HL-60 (cell line): ENCODE data around the gene KRTAP9-3.

ENCODE experiments used
- DNase-seq, 2 experiments: peaks; one replicate each; pipeline ENCODE4 v3.0.0-alpha.2; 2010 to 2020; ENCODE audit warnings: low read depth in 1 of 2, low spot score in 1 of 2
- H3K27ac ChIP-seq: fragments of 250-450 bp; sonication (Bioruptor Pico); replicated peaks from 2 replicates; pipeline ENCODE4 v1.5.1; 2020; ENCODE audit warnings: mild to moderate bottlenecking, moderate library complexity
- H3K27me3 ChIP-seq: fragments of 250-450 bp; sonication (Bioruptor Pico); 2 replicates; pipeline ENCODE4 v1.5.1; 2021; ENCODE audit warnings: mild to moderate bottlenecking, moderate library complexity; ENCODE audit not compliant: insufficient read depth, poor library complexity, severe bottlenecking
- H3K4me3 ChIP-seq: replicated peaks from 2 replicates; pipeline ENCODE4 v1.5.1; 2011; ENCODE audit warnings: mild to moderate bottlenecking, control low read depth, low read length; ENCODE audit not compliant: insufficient read depth
- CTCF ChIP-seq: IDR thresholded peaks from one replicate; pipeline ENCODE4 v1.5.1; 2011; ENCODE audit warnings: low read length, control low read depth, inconsistent platforms; ENCODE audit not compliant: insufficient read depth
- GABPA ChIP-seq: IDR thresholded peaks from 2 replicates; pipeline ENCODE4 v1.6.1; 2012; ENCODE audit warnings: low read depth
- POLR2AphosphoS5 ChIP-seq: IDR thresholded peaks from 2 replicates; pipeline ENCODE4 v1.6.1; 2012; ENCODE audit warnings: low read depth
- REST ChIP-seq: IDR thresholded peaks from 2 replicates; pipeline ENCODE4 v1.6.1; 2012; ENCODE audit warnings: low read depth; ENCODE audit not compliant: insufficient replicate concordance
- SPI1 ChIP-seq: IDR thresholded peaks from 2 replicates; pipeline ENCODE4 v1.6.1; 2012; ENCODE audit warnings: low read depth, mild to moderate bottlenecking, borderline replicate concordance

Gene KRTAP9-3

GRCh38 chr17:41190328-41190727, 41.9 kb upstream of the KRTAP9-3 start:
- peaks cover 2% of the 10 kb centered on the region for H3K27me3 ChIP-seq
- DNase-seq: no peak
- TF ChIP-seq SPI1: no peak
- no peak for TF ChIP-seq GABPA
- no peak for TF ChIP-seq POLR2AphosphoS5
- no peak for TF ChIP-seq CTCF
- no peak for TF ChIP-seq REST
- no peak overlapping the region for H3K4me3 ChIP-seq
- H3K27ac ChIP-seq: no peak overlapping the region

GRCh38 chr17:41196068-41196467, 36.2 kb upstream of the KRTAP9-3 start:
- no peak for DNase-seq
- TF ChIP-seq REST (no peak), SPI1 (no peak), GABPA (no peak), POLR2AphosphoS5 (no peak), CTCF (no peak)
- no peak overlapping the region for H3K4me3 ChIP-seq
- H3K27me3 ChIP-seq: no peaks in the 10 kb centered on the region
- no peak overlapping the region for H3K27ac ChIP-seq

- no peak for DNase-seq
- TF ChIP-seq SPI1: no peak
- TF ChIP-seq POLR2AphosphoS5: no peak
- no peak for TF ChIP-seq GABPA
- no peak for TF ChIP-seq REST
- TF ChIP-seq CTCF: no peak
- Histone ChIP-seq H3K27ac (no peak overlapping the region), H3K27me3 (no peaks in the 10 kb centered on the region), H3K4me3 (no peak overlapping the region)
These were observed 32.7 kb upstream of the KRTAP9-3 start for GRCh38 chr17:41199421-41200078.
